HG03457 (cell line): ENCODE measurements around the gene SALL1.

Experiments
- ATAC-seq: cut with Tn5 transposase; IDR thresholded peaks from one replicate; pipeline ENCODE4 v1.9.1; 2021; ENCODE audit warnings: moderate number of reproducible peaks; ENCODE audit not compliant: unreplicated experiment

Gene SALL1

GRCh38 chr16:51150888-51151320 is at the start of gene SALL1:
Gene SALL1, minus strand, starts transcription at chr16:51151270. Its CDS starts 29 bp downstream, at chr16:51151241.
- ATAC-seq, result no peak

DNA sequence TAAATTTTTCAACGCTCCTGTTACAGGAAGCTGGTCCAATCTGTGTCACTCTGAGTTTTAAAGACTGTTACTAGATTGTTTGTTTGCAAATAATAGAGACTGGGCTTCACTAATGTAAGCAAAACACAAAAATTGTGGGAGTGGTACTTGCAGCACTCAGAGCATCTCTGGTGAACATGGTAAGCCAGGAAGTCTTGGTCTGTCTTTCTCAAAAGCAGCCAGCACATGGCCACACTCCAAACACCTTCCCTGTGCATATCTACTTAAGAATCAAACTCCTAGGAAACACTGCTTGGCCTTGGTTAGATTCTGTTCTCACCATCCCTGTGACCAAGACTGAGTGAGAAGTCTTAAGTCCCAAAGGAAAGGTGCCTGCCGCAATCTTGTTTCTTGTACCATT is 49.7 kb upstream of the SALL1 start:
- no peak for ATAC-seq

DNA sequence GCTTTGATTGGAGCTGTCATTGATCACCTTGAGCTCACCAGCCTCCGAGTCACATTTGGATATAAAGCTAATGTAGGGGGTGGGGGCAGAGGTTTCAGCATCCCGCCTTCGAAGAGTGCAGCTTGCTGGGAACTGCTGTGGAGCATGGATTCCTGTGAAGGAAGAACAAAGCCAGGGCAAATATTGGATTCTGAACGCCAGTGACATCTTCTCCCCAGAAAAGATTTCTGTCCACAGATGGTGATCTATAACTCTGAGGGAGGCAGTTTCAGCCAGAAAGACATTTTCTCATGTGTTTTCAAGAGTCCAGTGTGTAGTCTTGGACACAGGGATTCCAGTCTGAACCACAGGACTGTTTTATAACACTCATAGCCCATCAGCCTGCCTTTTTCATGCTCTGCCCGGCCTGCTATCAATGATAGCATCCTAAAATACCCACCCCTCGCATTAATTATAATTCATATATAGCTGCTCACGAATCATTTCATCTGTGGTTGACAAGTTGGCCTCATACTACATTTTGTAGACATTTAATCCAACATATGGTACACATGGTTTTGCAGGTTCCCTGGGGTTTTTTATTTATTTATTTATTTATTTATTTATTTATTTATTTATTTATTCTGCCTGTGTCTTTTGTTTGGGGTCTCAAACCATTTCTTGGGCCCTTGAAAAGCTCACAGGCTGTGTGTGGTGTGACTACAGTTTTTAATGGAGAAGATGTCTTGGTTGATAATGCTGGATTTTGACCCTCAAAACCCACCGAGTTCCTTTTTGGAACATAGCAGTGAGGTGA is 47.1 kb upstream of the SALL1 start:
- no peak for ATAC-seq

- no peak for ATAC-seq
These were observed 42.8 kb upstream of the SALL1 start for GRCh38 chr16:51193879-51194278.

DNA sequence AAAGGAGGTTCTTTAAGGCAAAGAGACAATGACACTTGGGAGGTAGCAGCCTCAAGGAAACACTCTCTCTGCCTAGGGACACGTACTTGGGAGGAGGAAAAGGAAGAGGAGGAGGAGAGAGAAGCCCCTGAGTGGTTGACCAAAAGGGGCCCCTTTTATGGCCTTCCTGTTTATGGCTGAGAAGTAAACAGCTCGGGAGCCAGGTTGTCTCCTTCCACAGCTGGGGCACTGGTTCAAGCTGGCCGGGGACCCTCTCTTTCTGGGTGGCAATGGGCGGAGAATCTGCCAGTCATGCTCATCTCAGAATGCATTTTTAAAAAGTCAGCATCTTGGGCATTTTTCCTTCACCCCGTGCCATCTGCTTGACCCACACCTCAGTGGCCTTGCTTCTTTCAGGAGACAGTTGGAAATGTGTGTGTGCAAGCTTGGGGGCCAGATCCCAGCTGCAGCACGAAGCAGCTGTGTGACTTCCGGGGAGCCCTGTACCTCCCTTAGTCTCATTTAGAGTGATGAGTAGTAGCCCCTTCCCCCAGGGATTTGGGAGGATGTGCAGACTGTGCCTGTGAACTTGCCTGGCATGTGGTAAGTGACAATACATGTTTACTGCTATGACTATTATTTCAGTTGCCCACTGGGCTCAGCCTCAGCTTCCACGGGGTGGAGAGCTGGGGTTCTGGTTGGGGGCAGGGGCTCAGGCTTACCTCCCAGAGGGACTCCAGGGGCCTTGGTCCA is 33.8 kb upstream of the SALL1 start:
- ATAC-seq, result no peak

- no peak for ATAC-seq
These were observed 30.4 kb upstream of the SALL1 start for GRCh38 chr16:51181503-51181811.

DNA sequence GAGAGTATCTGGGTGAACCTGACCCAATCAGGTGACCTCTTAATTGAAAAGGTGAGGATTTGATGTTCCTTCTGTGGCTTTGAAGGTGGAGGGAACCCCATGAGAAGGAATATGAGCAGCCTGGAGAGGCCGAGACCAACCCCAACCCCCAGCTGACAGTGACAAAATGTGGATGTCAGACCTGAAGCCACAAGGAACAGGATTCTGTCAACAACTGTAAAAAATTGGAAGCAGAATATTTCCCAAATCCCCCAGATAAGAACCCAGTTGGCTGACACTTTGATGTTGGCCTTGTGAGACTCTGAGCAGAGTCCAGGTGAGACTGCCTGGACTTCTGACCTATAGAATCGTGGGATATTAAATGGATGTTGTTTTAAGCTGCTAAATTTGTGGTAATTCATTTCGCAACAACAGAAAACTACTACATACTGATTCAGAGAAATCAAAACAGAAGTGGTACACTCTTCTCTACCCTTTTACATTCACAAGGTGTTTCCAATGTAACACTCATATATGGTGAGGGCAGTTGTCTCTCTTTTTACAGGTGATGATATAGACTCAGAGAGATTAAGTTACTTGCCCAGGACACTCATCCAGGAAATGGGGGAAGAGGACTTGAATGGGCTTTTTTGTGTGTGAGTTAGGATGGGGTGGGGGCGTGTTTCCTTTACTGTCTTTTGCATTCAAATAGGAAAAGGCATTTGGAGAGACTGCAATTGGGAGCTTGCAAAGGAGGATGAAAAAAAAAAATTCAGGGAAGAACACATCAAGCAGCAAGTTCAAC is 29.8 kb upstream of the SALL1 start:
- no peak for ATAC-seq

DNA sequence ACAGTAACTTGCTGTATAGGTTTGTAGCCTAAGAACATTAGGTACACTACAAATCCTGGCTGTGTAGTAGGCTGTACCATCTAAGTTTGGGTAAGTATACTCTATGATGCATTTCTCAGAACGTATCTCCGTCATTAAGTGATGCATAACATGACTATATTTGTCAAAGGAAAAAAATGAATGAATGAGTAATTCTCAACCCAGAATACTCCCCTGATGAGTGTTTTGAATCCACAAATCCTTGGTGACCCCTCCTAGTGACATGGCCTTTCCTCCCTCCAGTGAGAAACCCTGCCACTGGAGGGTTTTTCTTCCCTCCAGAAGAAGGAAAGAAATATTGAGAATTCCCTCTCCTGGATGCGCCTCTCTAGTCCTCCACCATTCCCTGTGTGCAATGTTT is 24.0 kb upstream of the SALL1 start:
- ATAC-seq, result no peak

- no peak for ATAC-seq
These were observed 21.3 kb upstream of the SALL1 start for GRCh38 chr16:51172368-51172767.

- no peak for ATAC-seq
These were observed 17.7 kb upstream of the SALL1 start for GRCh38 chr16:51168755-51169154.

GRCh38 chr16:51167170-51167895 is 16.3 kb upstream of the SALL1 start:
- ATAC-seq, result no peak

- no peak for ATAC-seq
These were observed 15.5 kb upstream of the SALL1 start for GRCh38 chr16:51166541-51166940.

DNA sequence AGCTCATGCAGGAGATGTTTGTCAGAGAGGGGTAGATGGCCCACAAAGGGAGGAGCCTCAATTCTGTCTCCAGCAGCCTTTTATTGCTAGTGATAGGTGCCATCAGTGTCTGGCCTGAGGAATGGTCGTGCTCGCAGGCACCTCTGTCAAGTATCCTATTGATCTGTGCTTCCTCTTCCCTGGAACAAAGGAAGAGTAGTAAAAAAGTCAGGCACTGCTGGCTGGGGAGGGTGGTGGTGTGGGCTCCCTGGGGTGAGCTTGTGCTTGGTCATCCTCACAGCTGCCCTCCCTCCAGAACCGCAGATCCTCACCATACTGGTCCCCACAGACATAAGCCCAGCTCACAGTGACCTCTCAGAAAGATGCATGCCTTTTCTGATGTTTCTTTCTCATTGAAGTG is 15.0 kb upstream of the SALL1 start:
- ATAC-seq, result no peak

DNA sequence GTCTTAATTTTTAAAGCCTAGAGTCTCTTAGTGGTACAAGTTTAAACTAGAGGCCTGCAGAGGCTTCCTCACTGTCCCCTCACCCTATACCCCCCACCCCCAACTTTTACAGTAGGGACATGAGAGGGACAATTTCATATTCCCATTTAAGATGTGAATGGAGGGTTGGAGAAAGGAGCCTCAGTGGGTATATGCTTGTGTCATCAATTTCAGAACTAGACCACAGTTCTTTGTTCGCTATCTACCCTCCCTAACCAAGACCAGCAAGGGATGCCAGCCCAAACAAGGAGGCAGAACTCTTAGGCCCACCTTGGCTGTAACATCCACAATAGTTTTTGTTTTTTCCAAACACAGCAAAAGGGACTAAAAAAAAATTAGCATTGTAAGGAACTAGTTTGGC is 14.0 kb upstream of the SALL1 start:
- ATAC-seq, result no peak

DNA sequence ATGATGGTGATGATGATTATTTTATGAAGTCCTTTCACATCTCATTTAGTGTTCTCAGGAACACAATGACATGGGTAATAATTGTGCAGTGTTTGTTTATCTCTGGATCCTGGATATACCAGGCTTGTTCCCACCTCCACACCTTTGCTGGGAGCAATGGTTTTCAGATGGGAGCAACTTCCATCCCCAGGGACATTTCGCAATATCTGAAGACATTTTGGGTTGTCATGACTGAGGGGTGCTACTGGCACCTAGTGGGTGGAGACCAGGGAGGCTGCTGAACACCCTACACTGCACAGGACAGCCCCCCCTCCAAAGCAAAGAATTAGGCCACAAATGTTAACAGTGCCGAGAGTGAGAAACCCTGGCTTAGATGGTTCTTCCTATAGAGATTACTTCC is 13.5 kb upstream of the SALL1 start:
- no peak for ATAC-seq

- no peak for ATAC-seq
These were observed 13.0 kb upstream of the SALL1 start for GRCh38 chr16:51163894-51164566.

DNA sequence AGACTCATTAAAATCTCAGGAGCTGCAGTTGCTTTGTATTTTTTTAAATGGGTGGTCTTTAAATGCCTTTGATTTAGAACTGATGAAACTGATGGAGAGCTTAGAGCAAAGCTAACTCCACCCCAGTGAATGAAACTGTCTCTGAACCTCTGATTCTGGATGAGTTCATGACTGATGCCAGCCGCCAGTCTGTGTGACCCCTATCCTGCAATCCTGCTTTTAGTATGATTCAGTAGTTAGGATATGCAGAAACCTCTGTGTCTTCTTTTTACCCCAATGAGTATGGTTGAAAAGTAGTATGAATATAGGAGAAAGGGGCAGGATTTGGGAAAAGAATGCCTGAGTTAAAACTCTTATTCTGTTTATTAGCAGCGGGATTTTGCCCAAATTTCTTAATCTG is 12.3 kb upstream of the SALL1 start:
- ATAC-seq, result no peak

DNA sequence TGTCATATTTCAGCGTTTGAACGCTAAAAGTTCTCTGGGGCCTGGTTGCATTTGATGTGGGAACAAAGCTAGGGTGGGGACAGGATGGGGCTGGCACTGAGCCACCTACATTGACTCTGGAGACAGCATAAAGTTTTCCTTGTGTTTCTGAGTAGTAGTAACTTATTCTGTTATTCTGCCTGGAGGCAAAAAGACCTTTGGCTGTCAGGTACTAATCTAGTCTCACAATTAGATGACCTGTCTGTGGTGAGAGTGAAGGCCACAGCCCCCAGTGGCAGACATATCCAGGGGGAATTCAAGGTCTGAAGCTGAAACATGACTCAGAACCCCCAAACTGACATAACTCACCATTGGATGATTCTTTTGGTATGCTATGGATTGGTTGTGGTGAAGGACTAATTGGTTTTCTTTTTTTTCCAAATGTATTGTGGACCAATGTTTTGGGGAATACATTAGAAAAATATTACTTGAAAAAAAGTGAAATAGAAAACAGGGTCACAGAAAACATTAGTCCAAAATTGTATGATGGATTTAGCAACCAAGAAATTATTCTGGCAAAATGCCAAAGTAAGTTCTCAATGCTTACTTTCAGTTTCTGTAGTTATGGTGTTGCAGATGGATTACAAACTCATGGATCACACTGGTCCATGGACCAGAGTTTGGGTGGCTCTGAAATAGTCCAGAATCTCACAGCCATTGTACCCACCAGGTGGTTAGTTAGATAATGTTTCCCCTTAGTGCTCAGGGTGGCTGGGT is 10.5 kb upstream of the SALL1 start:
- no peak for ATAC-seq

DNA sequence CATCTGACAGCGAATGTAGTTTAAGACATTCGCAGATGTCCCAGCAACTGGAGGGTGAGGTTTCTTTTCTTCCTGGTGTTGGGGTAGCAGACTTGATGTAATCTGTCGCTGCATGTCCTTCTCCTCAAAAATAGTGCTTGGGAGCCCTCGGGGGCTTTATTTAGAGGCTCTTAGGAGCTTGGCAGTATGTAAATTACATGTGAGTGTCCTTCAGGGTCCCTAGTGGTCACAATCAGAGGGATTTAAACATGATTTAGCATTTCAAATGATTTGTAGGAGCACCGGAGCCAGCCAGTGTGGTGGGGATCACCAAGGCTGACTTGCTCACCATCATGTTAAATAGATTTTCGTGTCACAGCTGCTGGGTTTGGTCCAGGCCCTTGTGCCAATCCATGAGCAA is 8.8 kb upstream of the SALL1 start:
- no peak for ATAC-seq

DNA sequence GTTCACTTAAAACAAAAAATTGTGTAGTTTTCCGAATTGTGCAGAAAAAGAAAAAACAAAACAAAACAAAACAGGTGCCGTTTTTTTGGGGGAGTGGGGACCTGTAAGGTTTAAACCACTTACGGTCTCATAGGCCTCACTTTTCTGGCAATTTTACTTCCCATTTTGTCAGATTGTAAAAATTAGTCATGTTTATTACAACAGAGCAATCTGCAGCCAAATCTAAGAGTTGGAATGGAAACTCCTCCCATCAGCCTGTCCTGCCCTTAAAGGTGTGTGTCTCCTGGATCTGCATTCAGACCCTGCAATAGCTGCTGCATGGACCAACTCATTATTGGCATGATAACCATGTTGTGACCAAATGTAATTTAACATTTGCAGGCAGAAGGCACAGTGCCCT is 8.2 kb upstream of the SALL1 start:
- no peak for ATAC-seq
